Measurements from ENCODE around the gene SGMS1.

Gene SGMS1

GRCh38 chr10:50582046-50582445, 41.7 kb downstream of the SGMS1 start:
- no peak overlapping the region for H3K4me3 ChIP-seq (ENCODE audit: control insufficient read depth, low read depth, low read length)
- DNase-seq (ENCODE audit: low read depth): no peak
- TF ChIP-seq CTCF (IDR thresholded peaks at IDR 0.05; ENCODE audit: control insufficient read depth, insufficient read depth, low read depth, low read length, missing control alignments): no peak

- TF ChIP-seq CTCF (IDR thresholded peaks at IDR 0.05; ENCODE audit: control insufficient read depth, insufficient read depth, low read depth, low read length, missing control alignments): no peak
- no peak for DNase-seq (ENCODE audit: low read depth)
- no peak overlapping the region for H3K4me3 ChIP-seq (ENCODE audit: control insufficient read depth, low read depth, low read length)
These were observed 43.4 kb downstream of the SGMS1 start for GRCh38 chr10:50580262-50580891.

GRCh38 chr10:50579491-50580261, 44.1 kb downstream of the SGMS1 start:
- no peak for TF ChIP-seq CTCF (IDR thresholded peaks at IDR 0.05; ENCODE audit: control insufficient read depth, insufficient read depth, low read depth, low read length, missing control alignments)
- DNase-seq (ENCODE audit: low read depth): no peak
- H3K4me3 ChIP-seq (ENCODE audit: control insufficient read depth, low read depth, low read length): no peak overlapping the region

- no peak overlapping the region for H3K4me3 ChIP-seq (ENCODE audit: control insufficient read depth, low read depth, low read length)
- TF ChIP-seq CTCF (IDR thresholded peaks at IDR 0.05; ENCODE audit: control insufficient read depth, insufficient read depth, low read depth, low read length, missing control alignments): no peak
- DNase-seq (ENCODE audit: low read depth): no peak
These were observed 44.8 kb downstream of the SGMS1 start for GRCh38 chr10:50578949-50579348.

- no peak for TF ChIP-seq CTCF (IDR thresholded peaks at IDR 0.05; ENCODE audit: control insufficient read depth, insufficient read depth, low read depth, low read length, missing control alignments)
- DNase-seq (ENCODE audit: low read depth): no peak
- H3K4me3 ChIP-seq (ENCODE audit: control insufficient read depth, low read depth, low read length): no peak overlapping the region
These were observed 45.9 kb downstream of the SGMS1 start for GRCh38 chr10:50577681-50578350.

- H3K4me3 ChIP-seq (ENCODE audit: control insufficient read depth, low read depth, low read length): no peak overlapping the region
- DNase-seq (ENCODE audit: low read depth): no peak
- no peak for TF ChIP-seq CTCF (IDR thresholded peaks at IDR 0.05; ENCODE audit: control insufficient read depth, insufficient read depth, low read depth, low read length, missing control alignments)
These were observed 46.7 kb downstream of the SGMS1 start for GRCh38 chr10:50577010-50577409.

Measured in AG09309 (cell line).